Motor neuron (in vitro differentiated cells): Measurements from ENCODE around the gene RNGTT. TPM values are rescaled to one million over a fixed set of nuclear protein-coding genes. Genes with fewer than 3 reads are reported as not detected.
"Not testable (repeated sequence)": the region's sequence is repeated elsewhere in the genome, so short reads cannot be mapped to it uniquely, and the experiment has no call there.

Source experiments
- ATAC-seq, 8 experiments: fragments of 200-7000 bp; cut with Tn5 transposase; replicated peaks in 6 of 8; 2 replicates each; pipeline ENCODE4 v1.8.0; 2021; ENCODE audit warnings: mild to moderate bottlenecking in 8 of 8, moderate library complexity in 8 of 8
- H3K27ac ChIP-seq, 2 donors: fragments of 250-450 bp; sonication (Bioruptor Pico); 2 replicates each; pipeline ENCODE4 v1.9.0; 2021; ENCODE audit warnings: antibody characterized with exemption in 2 of 2, mild to moderate bottlenecking in 2 of 2, moderate library complexity in 1 of 2
- H3K4me1 ChIP-seq, 2 donors: fragments of 250-450 bp; sonication (Bioruptor Pico); replicated peaks in 1 of 2; 2 replicates each; pipeline ENCODE4 v1.6.1; 2021; ENCODE audit warnings: antibody characterized with exemption in 2 of 2, mild to moderate bottlenecking in 2 of 2, moderate library complexity in 1 of 2
- H3K4me3 ChIP-seq, 5 donors: fragments of 250-450 bp; sonication (Bioruptor Pico); 2 replicates each; pipeline ENCODE4 v1.9.0; 2021; ENCODE audit warnings: antibody characterized with exemption in 5 of 5, mild to moderate bottlenecking in 5 of 5, moderate library complexity in 4 of 5
- WGBS, 10 experiments: fragments of 450-650 bp; shearing (Covaris generic); methylation state at CpG; one replicate each; pipeline ENCODE4 v1.0.0; 2022; 5-methylcytosine and 5-hydroxymethylcytosine counted together
- in situ Hi-C, 9 experiments: fragments of 400-800 bp; cut with MboI; loops; one replicate each; pipeline ENCODE4 v1.15.0; 2021; ENCODE audit warnings: low sequenced_read_pairs in 9 of 9, low pct_unique_long_range_greater_than_20kb in 2 of 9; ENCODE audit not compliant: unreplicated experiment in 9 of 9
- total RNA-seq, 8 experiments: library from RNA; unstranded; fragments of 300-600 nt; gene quantifications; 2 replicates each; pipeline versions ENCODE4 v1.2.3 to v1.2.4, GENCODE V29; 2022

Gene RNGTT
- total RNA-seq, 8 experiments from 2014 or later = 11.7 to 24.0 (median 18.4) TPM

DNA sequence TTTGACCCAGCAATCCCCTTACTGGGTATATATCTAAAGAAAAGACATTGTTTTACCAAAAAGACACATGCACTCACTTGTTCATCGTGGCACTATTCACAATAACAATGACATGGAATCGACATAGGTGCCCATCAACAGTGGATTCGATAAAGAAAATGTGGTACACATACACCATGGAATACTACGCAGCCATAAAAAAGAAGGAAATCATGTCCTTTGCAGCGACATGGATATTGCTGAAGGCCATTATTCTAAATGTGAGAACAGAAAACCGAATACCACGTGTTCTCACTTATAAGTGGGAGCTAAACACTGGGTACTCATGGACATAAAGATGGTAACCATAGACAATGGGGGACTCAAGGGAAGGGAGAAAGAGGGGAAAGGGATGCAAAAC is 222.3 kb downstream of the RNGTT start:
- Histone ChIP-seq H3K4me3 (no peak overlapping the region), H3K4me1 (no peaks in the 10 kb centered on the region), H3K27ac (no peak overlapping the region)
- WGBS, 10 experiments = 60 to 100% (median 98%) methylated on average over 1 to 7 of the region's 7 CpGs
- no peak for ATAC-seq
- in situ Hi-C loops = no loop called here

- H3K4me1 ChIP-seq = peaks cover 4 to 7% of the 10 kb centered on the region in 2 donors
- WGBS, 10 experiments = 88 to 100% (median 97%) methylated on average over 1 to 4 of the region's 4 CpGs
- H3K27ac ChIP-seq = no peak overlapping the region
- in situ Hi-C loops = no loop called here
- no peak for ATAC-seq
- no peak overlapping the region for H3K4me3 ChIP-seq
Measured at GRCh38 chr6:88734544-88734943, 228.9 kb downstream of the RNGTT start.

DNA sequence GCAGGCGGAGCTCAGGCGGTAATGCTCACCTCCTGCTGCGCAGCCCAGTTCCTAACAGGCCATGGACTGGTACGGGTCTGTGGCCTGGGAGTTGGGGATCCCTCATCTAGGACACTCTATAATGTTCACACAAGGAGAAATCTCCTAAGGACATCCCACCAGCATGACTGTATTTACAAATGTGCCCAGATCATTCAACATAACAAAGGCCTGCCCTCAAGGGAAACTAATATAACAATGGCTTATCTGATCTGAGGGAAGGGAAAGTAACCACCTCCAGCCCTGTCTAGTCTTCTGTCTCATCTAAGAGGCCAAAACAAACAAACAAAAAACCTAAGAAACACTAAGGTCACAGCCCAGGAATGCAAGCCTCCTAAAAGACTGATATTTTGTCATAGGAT is 232.8 kb downstream of the RNGTT start:
- Histone ChIP-seq H3K4me3 (no peak overlapping the region), H3K27ac (no peak overlapping the region), H3K4me1 (peaks cover 9 to 11% of the 10 kb centered on the region in 2 donors)
- ATAC-seq = peak in 2 of 8 experiments; percentile 32 to 35
- 20 to 84% (median 77%) methylated on average over 1 to 4 of the region's 4 CpGs; no CpG with 5 or more reads in 4 of the 10 experiments for WGBS, 10 experiments
- in situ Hi-C loops = no loop called here

DNA sequence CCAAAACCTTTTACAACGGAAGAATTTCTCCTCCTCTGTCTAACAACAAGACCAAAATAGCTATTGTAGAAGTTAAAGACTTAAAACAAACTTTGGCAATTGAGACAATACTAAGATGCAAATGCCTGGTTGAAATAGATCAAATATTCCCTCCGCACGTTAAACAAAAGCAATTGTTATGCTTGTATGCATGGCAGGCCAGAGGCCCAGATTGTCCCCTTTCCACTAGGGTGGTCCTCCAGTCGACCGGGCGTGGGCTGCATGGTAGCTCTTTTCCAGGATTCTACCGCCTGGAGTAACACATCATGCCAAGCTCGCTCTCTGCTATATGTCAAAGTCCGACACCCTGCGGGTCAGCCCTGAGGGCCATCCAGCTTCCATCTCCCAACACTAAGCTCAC is 234.7 kb downstream of the RNGTT start:
- no peak for ATAC-seq
- in situ Hi-C loops = no loop called here
- H3K27ac ChIP-seq = no peak overlapping the region
- peaks cover 9 to 11% of the 10 kb centered on the region in 2 donors for H3K4me1 ChIP-seq
- WGBS, 10 experiments = 8 to 100% (median 59%) methylated on average over 1 to 10 of the region's 10 CpGs; no CpG with 5 or more reads in 1 of the 10 experiments
- no peak overlapping the region for H3K4me3 ChIP-seq

GRCh38 chr6:88726409-88726808 is 237.0 kb downstream of the RNGTT start:
- WGBS, 10 experiments = 14 to 100% (median 88%) methylated on average over 1 of the region's 1 CpG; no CpG with 5 or more reads in 4 of the 10 experiments
- peaks cover 9 to 11% of the 10 kb centered on the region in 2 donors for H3K4me1 ChIP-seq

GRCh38 chr6:88725111-88725975 is 238.1 kb downstream of the RNGTT start:
- in situ Hi-C loops = no loop called here
- H3K27ac ChIP-seq = no peak overlapping the region
- peaks cover 2 to 11% of the 10 kb centered on the region in 2 donors for H3K4me1 ChIP-seq
- 73 to 100% (median 91%) methylated on average over 1 to 12 of the region's 13 CpGs; no CpG with 5 or more reads in 1 of the 10 experiments for WGBS, 10 experiments
- H3K4me3 ChIP-seq = no peak overlapping the region
- no peak for ATAC-seq

More at GRCh38 chr6:88726409-88726808, 237.0 kb downstream of the RNGTT start:
- H3K27ac ChIP-seq, ATAC-seq, in situ Hi-C loops, H3K4me3 ChIP-seq: not testable (repeated sequence)

- no peak for ATAC-seq
- 83 to 100% (median 94%) methylated on average over 1 to 3 of the region's 3 CpGs for whole genome bisulfite sequencing, 10 experiments
- Histone ChIP-seq H3K4me3 (no peak overlapping the region), H3K4me1 (peaks cover 0 to 4% of the 10 kb centered on the region in 2 donors), H3K27ac (no peak overlapping the region)
- in situ Hi-C loops = no loop called here
Measured at GRCh38 chr6:88722686-88723085, 240.7 kb downstream of the RNGTT start.

DNA sequence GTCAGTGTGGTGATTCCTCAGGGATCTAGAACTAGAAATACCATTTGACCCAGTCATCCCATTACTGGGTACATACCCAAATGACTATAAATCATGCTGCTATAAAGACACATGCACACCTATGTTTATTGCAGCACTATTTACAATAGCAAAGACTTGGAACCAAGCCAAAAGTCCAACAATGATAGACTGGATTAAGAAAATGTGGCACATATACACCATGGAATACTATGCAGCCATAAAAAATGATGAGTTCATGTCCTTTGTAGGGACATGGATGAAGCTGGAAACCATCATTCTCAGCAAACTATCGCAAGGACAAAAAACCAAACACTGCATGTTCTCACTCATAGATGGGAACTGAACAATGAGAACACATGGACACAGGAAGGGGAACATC is 247.0 kb downstream of the RNGTT start:
- H3K27ac ChIP-seq, in situ Hi-C loops, ATAC-seq, H3K4me1 ChIP-seq, H3K4me3 ChIP-seq: not testable (repeated sequence)
- WGBS, 10 experiments = no CpG with 5 or more reads among the region's 1 CpG

DNA sequence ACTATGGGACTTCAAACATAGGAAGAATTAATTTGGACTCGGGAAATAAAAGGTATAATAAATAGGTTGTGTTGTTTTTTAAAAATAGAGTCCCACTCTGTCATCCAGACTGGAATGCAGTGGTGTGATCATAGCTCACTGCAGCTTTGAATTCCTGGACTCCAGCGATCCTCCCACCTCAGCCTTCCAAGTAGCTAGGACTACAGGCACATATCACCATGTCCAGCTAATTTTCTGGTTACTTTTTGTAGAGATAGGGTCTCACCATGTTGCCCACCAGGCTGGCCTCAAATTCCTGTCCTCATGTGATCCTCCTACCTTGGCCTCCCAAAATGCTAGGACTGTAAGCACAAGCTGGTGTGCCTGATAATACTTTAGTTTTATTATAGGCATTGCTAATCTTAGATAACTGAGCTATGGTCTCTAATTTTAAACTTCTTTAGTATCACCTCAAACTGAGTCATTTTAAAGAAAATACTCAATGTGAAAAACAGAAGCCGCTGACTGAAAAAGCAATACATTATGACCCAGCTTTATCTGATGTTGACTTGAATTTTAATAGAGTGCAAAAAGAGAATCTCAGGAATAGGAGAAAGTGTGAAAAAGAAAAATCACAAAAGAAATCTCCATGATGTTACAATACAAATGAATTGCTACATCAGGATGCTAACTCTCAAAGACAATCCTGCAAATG is 251.0 kb downstream of the RNGTT start:
- Histone ChIP-seq H3K4me3 (no peak overlapping the region), H3K4me1 (no peaks in the 10 kb centered on the region), H3K27ac (no peak overlapping the region)
- 86 to 100% (median 99%) methylated on average over 1 to 3 of the region's 3 CpGs for WGBS, 10 experiments
- no peak for ATAC-seq
- in situ Hi-C loops = no loop called here

- ATAC-seq = no peak
- in situ Hi-C loops = no loop called here
- 78 to 100% (median 100%) methylated on average over 1 of the region's 1 CpG; no CpG with 5 or more reads in 4 of the 10 experiments for WGBS, 10 experiments
Measured at GRCh38 chr6:88709819-88710246, 253.6 kb downstream of the RNGTT start.

GRCh38 chr6:88708197-88708744 is 255.1 kb downstream of the RNGTT start:
- WGBS, 10 experiments = 80 to 100% (median 98%) methylated on average over 1 to 3 of the region's 3 CpGs; no CpG with 5 or more reads in 2 of the 10 experiments
- Histone ChIP-seq H3K4me3 (no peak overlapping the region), H3K4me1 (no peaks in the 10 kb centered on the region), H3K27ac (no peak overlapping the region)
- ATAC-seq = peak in 1 of 8 experiments; percentile 19
- in situ Hi-C loops = no loop called here

More at GRCh38 chr6:88709819-88710246, 253.6 kb downstream of the RNGTT start:
- H3K4me3 ChIP-seq = no peak overlapping the region
- H3K27ac ChIP-seq = no peak overlapping the region
- no peaks in the 10 kb centered on the region for H3K4me1 ChIP-seq

- H3K4me3 ChIP-seq = no peak overlapping the region
- ATAC-seq = no peak
- in situ Hi-C loops = no loop called here
- no peak overlapping the region for H3K27ac ChIP-seq
- no peaks in the 10 kb centered on the region for H3K4me1 ChIP-seq
Measured at GRCh38 chr6:88705601-88706000, 257.8 kb downstream of the RNGTT start.

DNA sequence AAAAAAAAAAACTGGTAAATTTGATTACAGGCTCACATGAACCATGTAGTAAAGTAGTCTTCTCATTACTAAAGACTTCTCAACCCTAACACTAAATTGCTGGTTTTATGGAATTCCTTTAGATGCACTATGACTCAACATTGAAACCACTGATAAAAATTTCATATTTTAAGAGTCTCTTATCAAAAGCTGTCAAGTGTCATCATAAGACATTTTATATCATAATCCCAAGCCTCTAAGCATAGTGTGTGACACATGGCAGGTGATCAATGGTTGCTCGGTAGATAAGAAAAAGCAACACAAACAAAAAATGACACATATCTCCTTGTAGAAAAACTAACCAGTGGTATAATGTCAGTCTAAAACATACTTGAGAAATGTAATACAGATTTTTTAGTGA is 258.4 kb downstream of the RNGTT start:
- H3K4me3 ChIP-seq = no peak overlapping the region
- in situ Hi-C loops = no loop called here
- no peak for ATAC-seq
- no peak overlapping the region for H3K27ac ChIP-seq
- 80 to 100% (median 93%) methylated on average over 1 of the region's 1 CpG; no CpG with 5 or more reads in 2 of the 10 experiments for WGBS, 10 experiments
- no peaks in the 10 kb centered on the region for H3K4me1 ChIP-seq
